Inferior parietal cortex (tissue), 1 donor: Measurements from ENCODE around the gene HAO2.

ENCODE experiments used
- DNase-seq: peaks from one replicate; pipeline ENCODE4 v3.0.0-alpha.2; 2016; ENCODE audit errors: extremely low spot score

Gene HAO2

DNA sequence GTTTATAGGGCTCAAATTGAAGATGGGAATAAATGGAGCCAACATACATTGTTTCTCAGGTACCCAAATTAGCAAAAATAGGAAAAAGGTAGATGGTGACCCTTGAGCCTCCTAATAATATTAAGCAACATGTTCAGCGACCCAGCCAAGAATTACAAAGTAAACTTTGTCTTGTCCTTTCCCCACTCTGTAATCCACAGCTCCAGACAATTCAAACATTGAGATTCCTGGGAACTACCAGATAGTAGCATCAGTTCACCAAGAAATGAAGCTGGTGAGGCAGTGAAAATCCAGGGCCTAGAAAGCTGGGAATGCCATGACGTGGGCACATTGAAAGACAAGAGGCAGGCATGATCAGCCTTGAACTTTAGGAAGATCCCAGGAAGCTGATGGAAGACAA, 11.7 kb downstream of the HAO2 start:
- no peak for DNase-seq

DNA sequence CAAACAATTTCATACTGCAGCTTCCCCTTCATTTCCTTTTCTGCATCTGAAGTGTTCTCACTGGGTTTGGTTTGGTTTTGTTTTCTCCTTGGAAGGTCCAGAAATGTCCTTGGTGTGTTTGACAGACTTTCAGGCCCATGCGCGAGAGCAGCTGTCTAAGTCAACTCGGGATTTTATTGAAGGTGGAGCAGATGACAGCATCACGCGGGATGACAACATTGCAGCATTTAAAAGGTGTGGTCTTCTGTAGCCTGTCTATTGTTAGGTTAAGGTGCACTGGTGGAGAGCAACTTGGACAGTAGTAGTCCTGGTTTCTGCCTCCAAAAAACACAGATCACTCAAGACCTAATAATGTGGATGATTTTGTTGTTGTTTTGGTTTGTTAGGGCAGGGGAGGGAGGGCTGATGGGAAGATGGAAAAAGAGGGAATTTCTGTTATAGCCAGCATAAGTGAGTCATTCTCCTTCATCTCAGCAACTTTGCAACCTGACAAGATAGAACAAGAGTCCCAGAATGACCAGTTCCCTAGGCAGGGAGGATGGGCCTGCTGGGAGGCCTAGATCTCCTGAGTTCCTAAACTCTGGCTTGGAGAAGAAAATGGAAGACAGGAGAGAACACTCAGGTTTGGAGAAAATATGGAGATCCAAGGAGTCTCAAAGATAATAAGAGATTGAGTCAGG, 12.5 kb downstream of the HAO2 start:
- no peak for DNase-seq

DNA sequence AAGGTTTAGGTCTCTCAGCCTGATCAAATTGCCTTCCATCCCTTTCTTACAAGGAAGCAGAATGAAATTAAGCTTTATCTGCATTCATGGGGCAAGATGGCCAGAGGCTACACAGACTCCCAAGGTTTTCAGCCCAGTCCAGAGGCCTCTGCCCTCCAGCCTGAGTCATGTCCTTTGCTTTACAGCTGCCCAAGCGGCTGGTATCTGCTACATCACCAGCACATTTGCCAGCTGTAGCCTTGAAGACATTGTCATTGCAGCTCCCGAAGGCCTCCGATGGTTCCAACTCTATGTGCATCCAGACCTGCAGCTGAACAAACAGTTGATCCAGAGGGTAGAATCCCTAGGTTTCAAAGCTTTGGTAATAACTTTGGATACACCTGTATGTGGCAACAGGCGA, 16.0 kb downstream of the HAO2 start:
- no peak for DNase-seq

DNA sequence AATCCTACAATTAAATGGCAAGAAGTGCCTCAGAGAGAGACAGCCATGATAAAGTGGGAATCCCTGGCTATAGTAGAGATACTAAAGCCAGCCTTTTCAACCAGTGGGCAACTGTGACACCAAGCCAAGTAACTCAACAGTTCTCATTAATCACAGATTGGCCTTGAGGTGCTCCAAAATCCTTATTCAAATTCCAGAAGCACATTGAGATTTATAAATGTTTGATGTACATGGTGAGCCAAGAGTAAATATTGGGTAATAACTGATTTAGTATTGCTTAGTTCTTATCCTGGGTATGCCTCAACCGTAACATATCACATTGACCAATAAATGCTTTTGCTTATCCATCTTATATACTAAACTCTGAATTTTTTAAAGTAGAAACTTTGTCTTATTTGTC, 17.1 kb downstream of the HAO2 start:
- no peak for DNase-seq

DNA sequence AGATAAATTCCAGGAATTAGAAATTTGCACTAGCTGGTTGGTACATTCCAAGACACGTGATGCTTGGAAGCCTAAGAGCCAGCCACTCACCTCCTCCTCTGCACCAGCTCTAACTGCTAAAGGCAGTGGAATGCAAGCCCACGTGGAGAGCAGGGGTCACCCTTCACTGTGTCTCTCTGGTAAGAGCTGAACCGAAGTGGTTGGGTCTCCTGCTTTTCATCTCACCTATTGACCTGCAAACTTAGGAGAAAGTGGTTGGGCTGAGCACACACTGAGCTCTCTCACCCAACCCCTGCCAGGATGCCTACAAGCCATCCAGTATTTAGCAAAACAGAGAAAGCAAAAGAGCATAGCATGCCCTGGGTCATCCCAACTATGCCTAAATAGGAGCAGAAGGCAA, 19.3 kb downstream of the HAO2 start:
- DNase-seq: no peak

DNA sequence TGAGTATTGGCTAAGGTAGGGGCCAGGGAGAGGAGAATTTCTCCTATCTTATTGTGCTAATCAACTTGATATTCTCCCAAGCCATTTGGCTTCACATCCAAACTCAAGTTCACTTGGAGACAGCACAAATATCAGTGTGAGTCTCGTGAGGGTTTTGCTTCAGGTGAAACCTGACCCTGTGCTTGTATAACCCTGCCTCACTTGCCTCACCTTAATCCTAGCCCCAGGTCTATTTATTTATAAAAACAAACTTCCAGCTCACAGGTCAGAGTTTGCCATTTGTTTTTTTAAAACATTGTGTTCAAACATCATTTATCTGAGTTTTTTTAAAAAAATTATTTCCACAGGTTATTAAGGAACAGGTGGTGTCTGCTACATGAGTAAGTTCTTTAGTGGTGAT, 19.9 kb downstream of the HAO2 start:
- no peak for DNase-seq

DNA sequence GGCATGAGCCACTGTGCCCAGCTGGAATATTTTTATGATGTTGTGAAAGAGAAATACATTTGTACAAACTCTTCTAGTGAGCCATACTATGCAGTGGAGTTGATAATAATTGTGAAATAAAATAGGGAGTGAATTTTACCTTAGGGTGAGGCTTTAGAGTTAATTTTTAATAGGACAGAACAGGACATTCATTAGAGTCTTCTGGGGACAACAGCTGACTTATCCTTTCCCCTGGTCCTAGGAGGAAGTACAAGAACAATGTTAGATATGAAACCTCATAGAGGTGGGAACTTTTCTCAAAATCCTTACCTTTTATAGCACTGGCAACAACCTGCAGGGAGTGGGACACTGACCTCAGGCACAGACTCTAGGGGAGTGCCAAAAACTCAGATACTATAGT, 21.9 kb downstream of the HAO2 start:
- DNase-seq: no peak

DNA sequence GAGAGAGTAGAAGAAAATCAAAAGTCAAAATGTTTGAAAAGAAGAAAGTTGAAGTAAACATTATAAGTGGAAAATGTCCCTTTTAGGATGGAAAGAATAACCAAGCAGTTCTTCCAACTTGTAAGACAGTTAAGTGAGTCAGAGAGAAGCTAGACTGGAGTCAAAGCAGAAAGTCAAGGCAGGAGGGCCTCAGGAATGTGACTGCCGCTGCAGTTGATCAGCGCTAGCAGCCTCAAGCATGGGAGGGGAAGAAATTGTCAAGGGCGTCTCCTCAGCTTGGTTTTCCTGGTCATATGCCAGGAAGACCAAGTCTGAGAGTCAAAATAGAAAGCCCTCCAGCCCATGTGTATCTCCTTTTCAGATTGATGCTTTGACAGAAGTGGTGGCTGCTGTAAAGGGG, 23.2 kb downstream of the HAO2 start:
- DNase-seq: no peak

DNA sequence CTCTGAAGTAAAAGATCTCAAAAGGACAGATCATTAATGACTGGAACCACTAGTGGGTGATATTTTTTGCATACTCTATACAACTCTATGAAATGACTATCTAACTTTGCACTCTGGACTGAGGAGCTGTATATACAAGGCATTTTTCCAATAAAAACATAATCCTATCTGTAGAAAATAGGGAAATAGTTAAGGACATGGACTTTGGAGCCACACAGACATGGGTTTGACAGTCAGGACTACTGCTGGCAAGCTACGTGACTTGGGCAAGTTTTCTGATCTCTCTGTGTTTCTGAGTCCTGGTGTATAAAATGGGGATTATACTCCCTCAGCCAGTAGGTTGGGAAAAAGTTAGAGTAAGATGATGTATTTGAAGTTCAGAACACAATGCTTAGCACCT, 25.5 kb downstream of the HAO2 start:
- DNase-seq: no peak

DNA sequence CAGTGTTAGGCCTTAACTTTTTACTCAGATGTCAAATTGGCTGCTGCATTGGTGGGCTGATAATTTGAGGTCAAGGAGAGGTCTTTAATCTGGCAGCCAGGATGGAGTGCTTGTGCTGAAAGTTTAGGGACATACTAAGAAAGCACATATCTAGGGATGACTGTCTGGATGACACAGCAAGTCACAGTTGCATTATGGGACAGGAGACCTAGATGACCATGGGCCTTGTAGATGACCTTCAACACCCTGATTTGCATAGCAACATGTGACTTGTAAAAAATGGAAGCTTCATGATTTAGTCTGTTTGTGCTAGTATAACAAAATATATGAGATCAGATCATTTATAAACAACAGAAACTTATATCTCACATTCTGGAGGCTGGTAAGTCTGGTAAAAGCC, 28.4 kb downstream of the HAO2 start:
- DNase-seq: no peak

DNA sequence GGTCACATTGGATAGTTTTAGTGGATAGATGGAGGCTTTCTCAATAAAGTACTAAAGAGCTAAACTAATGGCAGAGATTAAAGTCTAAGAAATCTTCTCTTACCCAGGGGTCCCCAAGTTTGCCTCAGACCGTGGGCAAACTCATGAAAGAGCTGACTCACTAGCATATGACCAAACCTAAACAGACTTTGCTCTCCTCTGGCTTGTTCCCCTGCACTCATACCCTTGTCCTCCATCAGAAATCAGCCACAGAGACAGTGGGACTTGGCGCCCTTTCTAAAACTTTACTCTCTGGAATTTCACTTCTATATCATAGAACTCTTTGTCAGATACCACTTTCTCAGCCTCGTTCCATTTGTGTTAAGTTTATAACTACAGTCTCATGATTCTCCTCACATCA, 29.4 kb downstream of the HAO2 start:
- no peak for DNase-seq

DNA sequence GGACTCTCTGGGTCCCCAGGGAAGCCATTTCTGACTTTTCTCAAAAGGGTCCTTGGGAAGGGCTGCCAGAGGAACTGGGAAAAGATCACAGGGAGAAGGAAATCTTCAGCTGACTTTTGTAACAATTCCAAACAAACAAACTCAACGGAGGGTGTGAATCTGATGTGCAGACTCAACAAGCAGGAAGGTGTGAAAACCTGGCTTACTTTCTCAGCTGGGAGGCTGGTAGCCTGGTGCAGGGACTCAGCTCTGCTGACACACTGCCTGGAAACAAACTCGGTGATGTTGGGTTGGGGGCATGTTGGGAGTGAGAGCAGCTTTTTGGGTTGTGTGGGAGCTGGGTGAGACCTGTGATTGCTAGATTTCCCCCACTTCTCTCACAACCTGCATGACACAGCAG, 36.2 kb downstream of the HAO2 start:
- no peak for DNase-seq

DNA sequence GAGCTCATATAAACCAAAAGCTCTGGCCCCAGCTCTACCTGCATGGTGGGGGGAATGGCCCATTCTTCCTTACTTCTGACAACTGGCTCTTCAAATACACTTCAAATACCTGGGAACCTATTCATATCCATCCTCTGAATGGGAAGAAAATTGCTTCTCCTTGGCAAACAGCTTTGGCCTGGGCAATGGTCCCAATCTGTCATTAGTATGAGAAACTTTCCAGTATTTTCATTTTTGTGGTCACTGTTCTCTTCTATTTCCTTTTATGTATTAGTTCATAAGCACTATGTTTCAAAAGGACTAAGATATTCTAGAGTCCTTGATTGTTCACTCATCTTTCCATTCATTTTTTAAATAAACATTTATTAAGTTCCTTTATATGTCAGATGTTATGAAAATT, 41.1 kb downstream of the HAO2 start:
- DNase-seq: no peak

DNA sequence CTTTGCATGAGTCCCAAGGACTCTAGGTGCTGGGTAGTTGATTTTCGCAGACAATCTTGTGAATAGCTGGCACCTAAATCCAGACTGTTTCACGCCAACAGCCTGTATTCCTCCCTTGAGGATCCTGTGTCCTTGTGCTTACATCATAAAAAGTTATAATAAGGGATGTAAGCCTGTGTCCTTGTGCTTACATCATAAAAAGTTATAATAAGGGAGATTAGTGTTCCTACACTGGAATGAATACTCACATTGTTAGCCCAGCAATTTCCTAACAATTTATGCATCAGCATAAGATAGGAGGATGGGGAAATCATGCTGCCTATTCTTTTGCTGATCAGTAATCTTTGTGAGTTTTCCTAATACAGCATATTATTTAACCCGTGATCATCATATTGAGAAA, 42.4 kb downstream of the HAO2 start:
- DNase-seq: no peak

DNA sequence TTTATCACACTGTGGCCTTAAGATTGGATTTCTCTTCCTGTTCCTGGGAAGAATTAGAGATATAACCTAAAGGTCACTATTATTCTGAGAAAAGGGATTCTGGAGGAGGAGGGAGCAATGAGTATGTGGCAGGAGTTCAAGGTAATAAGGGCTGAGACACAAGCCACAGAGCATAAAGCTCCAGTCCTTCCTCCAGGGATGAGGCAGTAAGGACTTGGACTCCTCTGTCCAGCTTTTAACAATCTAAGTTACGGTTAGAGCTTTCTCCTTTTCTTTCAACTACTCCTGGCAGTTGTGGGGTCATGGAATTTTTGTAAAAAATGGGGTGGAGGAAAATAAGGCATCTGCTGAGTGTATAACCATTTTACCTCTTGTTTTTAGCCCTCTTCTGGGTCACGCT, 46.4 kb downstream of the HAO2 start, which contains the start of gene HSD3B2:
Gene HSD3B2, plus strand, starts transcription at position 201 of the 400 bp plus-strand sequence. CDS start 270 bp downstream, outside the sequence.
- no peak for DNase-seq

DNA sequence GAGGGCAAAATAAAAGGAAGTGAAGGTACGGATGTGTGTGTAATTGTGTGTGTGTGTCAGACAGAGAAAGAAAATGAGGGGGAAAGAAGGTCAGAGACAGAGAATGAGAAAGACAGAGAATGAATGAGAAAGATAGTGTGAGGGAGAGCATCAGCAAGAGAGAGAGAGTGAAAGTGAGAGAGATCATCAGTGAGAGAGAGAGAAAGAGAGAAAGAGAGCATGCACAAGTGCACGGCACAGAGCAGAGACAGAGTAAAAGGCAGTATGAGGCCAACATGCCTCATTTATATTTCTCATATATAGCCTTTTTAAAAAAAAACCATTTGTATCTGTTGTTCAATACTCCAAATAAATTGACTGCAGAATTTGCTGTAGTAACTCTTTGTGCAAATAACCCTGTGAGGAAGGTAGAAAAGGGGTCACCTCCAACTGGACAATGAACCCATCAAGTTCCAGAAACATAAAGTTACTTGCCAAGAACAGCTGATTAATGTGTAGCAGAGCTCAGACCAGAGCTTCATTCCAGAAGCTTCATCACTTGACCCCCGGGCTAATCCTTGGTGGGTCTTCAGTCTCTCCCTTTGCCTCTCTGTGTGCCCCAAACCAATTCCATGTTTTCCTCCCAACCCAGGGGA, 47.5 kb downstream of the HAO2 start:
- no peak for DNase-seq

DNA sequence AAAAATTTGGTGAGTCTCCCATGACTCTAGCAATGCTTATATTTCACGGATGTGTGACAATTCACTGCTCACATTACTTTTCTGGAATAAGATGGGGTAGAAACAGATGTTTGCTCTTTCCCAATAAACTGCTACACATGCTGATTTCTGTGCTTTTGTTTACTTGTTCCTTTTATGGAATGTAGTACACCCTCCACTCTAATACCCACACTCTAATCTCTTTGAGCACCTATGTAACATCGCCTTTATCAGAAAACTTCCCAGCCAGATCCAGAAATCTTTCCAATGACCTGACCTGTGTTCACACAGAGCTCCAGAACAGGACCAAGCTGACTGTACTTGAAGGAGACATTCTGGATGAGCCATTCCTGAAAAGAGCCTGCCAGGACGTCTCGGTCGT, 50.5 kb downstream of the HAO2 start:
- no peak for DNase-seq

DNA sequence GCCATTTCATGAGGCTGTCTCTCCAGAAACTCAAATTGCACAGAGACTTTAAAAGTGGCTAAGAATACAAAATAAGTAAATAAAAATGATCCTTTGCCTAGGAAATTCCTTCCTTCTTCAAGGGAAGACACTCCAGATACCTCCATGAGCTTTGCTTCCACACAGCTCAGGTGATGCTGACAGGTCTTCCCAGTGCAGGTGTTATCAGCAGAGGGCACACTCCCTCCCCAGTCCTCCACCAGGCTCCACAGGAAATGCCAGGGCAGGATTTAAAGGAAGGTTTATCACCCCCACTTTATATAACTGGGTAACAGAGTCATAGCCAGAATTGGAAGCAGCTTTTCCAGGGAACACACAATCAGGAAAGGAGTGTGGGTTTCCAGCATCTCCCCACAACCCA, 52.1 kb downstream of the HAO2 start:
- DNase-seq: no peak

DNA sequence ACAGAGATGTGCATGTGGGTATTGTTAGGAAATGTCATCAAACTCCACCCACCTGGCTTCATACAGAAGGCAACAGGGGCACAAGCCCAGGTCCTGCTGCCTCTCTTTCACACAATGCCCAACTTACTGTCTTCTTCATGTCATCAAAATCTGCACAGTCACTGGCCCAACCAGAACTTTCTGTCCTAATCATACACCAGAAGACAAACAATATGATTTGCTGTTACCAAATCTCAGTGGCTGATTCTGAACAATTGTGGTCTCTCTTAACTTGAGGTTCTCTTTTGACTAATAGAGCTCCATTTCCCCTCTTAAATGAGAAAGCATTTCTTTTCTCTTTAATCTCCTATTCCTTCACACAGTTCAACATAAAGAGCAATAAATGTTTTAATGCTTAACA, 54.0 kb downstream of the HAO2 start:
- DNase-seq: no peak

DNA sequence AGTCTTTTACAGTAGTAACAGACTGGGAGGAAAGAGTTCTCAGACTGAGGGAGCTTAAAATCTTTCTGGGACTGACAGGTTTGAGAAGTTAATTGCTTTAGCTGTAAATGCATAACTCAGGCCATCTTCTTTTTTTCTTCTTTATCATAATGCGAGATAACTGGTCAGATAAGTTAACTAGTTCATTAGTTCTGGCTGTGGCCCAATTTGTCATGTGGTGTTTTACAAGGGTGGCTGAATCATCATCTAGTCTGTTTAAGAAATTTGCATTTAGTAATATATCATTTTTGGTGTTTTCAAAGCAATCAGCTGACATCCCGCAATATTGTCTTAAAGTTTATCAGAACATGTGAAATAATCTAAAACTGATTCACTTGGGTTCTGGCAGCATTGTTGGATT, 60.4 kb downstream of the HAO2 start:
- DNase-seq: no peak

DNA sequence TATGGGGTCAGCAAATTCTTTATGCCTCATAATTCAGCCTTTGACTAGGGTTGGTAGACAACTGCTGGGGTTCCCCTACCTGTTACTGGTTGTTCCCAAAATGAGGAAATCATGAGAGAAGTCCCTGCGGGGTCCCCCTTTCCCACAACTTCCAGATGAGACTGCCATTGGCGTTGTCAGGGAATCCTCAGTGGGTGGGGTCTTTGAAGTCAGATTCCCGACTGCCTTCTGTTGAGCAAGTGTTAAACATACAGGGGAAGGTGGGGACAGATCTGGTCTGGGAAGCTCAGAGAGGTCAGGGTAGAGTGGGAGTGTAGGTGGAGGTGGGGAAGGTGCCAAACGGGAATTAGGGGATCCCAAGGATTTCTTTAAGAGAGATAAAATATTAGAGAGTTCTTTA, 61.1 kb downstream of the HAO2 start:
- DNase-seq: no peak

DNA sequence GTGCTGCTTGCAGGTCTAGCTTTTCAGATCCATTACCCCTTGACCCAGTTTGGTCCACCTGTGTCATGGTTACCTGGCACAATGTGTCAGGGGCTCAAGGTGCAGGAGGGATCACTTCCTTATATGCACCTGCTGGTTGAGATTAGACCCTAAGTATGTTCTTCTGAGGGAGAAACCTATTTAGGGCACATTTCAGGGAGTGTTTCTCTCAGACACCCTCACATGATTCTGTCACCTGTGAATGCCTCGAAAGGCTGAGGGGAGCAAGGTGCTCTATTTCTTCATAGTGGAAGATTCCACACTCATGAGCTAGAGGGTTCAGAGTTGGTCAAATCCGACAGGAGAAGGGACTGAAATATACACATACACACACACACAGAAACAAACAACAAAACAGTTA, 61.9 kb downstream of the HAO2 start:
- DNase-seq: no peak

DNA sequence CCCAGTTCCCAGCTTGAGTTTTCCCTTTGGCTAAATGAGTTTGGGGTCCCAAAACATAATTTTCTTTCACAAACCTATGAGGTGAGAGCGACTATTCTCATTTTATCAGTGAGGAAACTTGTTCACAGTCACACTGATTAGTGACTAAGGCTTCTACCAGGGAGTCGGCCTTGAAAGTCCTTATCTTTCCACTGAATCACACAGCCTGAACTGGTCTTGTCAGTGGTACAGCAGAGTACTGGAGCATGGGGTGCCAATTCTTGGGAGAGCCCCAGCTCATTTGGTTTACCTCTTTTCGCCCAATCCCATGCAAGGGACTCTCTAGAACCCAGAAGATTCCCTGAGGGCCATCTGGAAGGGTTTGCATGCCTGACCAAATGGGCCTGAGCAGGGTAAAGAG, 63.3 kb downstream of the HAO2 start:
- no peak for DNase-seq

DNA sequence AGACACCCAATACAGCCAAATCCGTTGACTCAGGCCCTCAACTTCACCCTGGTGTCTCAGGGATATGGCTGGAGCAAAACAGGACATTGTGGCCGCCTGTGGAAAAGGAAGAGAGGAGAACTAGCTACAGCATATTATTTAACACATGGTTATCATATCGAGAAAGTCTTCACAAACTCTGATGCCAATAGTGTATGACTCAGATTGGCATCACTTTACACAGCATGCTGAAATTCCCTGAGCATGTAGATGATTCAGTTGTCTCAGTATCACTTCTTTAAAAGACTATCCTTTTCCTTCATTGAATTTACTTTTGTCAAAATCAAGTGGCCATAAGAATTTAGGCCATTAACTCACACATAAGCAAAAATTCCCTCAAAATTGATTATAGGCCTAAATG, 66.5 kb downstream of the HAO2 start:
- peak; percentile 14 for DNase-seq
